ENCODE results near the gene FDX2. TPM values are rescaled to one million over a fixed set of nuclear protein-coding genes. Genes with fewer than 3 reads are reported as not detected.

FDX2 gene
- total and polyA plus RNA-seq, 2 of the 8 experiments (the other 6 are each of a cell fraction or from before 2014, with no cell fraction given): 27.0 to 64.4 TPM

DNA sequence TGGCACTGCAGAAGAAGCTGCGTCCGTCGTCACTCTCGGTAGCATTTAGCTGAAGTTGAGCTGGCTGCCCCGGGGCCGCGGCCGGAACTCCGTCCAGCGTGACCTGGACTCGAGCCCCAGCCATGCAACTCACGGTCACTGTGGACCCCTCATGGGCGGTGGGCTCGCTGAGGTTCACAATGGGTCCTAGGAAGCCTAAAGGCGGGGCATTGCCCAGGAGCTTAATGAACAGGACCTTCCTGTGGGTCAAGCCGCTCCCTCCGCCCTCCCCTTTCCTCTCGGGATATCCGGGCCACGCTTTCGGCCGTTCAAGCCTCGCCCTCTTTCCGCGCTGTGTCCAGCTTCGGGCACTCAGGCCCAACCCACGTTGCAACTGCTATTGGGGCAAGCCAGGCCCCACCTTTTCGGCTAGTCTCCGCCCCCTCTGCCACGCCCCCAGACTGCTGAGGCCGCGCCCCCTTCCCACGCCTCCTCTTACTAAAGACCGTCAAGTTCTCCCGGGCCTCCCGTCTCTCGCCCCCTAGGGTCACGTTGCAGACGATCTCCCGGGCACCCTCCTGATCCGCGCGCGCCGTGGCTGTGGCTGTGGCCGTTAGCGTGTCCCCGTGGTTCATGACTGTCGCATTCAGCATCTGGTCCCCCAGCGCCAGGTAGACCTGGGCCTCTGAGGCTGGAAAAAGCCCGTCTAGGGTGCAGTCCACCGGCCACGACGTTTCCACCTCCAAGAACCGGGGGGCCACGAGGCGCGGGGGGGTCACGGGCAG, 19.0 kb upstream of the FDX2 start (continued):
- TF ChIP-seq KDM1A (IDR thresholded peaks at IDR 0.05; ENCODE audit: borderline replicate concordance, low read length): no peak
- TF ChIP-seq CHD2 (IDR thresholded peaks at IDR 0.05; ENCODE audit: low read length): no peak
- 0 out of 2 replicates have a peak, but pooled peaks have one; percentile 10 for TF ChIP-seq EGR1 (IDR thresholded peaks at IDR 0.05; ENCODE audit: borderline replicate concordance, low read depth, low read length)
